Mammary epithelial cell (primary cell): ENCODE data around the gene IGSF21.

Source experiments
- EZH2 ChIP-seq: IDR thresholded peaks from 2 replicates; pipeline ENCODE4 v1.6.1; 2012; ENCODE audit warnings: low read length, inconsistent platforms, borderline replicate concordance
- TF ChIP-seq, protein P1 (sequence below), 2 donors: IDR thresholded peaks in 1 of 2; conservative IDR thresholded peaks in 1 of 2; 2 replicates each; pipeline ENCODE4 v1.5.1; 2011 to 2012; ENCODE audit warnings: inconsistent platforms in 2 of 2, low read length in 2 of 2, mild to moderate bottlenecking in 2 of 2, control low read depth in 1 of 2, low read depth in 1 of 2; ENCODE audit not compliant: insufficient read depth in 1 of 2; ENCODE audit errors: extremely low read depth in 1 of 2

DNA sequence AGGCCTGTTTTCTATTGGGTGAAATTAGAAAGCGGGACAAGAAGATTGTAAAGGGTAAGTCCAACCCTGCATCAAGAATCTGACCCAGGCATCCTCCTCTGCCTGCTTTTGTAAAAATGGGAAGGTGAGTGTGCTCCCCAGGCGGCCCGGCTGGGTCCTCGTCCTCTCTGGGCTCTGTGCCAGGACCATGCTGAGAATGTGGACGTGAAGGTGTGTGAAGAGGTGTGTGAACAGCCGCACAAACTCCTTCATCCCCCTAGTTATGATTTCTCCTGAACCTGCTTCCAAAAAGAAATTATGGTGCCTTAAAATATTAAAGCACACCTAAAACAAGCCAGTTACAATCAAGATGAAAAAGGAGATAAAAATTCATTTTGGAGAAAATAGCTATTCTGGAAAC lies 185.7 kb downstream of the IGSF21 start:
- TF ChIP-seq EZH2, result no peak
- TF ChIP-seq, protein P1, sequence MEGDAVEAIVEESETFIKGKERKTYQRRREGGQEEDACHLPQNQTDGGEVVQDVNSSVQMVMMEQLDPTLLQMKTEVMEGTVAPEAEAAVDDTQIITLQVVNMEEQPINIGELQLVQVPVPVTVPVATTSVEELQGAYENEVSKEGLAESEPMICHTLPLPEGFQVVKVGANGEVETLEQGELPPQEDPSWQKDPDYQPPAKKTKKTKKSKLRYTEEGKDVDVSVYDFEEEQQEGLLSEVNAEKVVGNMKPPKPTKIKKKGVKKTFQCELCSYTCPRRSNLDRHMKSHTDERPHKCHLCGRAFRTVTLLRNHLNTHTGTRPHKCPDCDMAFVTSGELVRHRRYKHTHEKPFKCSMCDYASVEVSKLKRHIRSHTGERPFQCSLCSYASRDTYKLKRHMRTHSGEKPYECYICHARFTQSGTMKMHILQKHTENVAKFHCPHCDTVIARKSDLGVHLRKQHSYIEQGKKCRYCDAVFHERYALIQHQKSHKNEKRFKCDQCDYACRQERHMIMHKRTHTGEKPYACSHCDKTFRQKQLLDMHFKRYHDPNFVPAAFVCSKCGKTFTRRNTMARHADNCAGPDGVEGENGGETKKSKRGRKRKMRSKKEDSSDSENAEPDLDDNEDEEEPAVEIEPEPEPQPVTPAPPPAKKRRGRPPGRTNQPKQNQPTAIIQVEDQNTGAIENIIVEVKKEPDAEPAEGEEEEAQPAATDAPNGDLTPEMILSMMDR (conservative IDR thresholded peaks at IDR 0.05 in 1 of 2, IDR thresholded peaks at IDR 0.05 in 1 of 2; ENCODE audit: extremely low read depth in 1 of 2, insufficient read depth in 1 of 2, low read depth in 1 of 2, low read length in 2 of 2), result no peak
